GM23338 (cell line): ENCODE results near the gene CLASRP. TPM values are rescaled to one million over a fixed set of nuclear protein-coding genes. Genes with fewer than 3 reads are reported as not detected.

Experiments
- ATAC-seq: fragments of 200-7000 bp; cut with Tn5 transposase; 3 replicates; pipeline ENCODE4 v1.9.1; 2020
- DNase-seq: peaks from one replicate; pipeline ENCODE4 v3.0.0-alpha.2; 2015; ENCODE audit warnings: low spot score
- H2AFZ ChIP-seq: fragments of 200-600 bp; sonication (generic); 2 replicates; pipeline ENCODE4 v1.8.0; 2016; ENCODE audit warnings: antibody characterized with exemption, mild to moderate bottlenecking, moderate library complexity
- H3F3A ChIP-seq: fragments of 200-600 bp; sonication (generic); replicated peaks from 2 replicates; pipeline ENCODE4 v1.8.0; 2017; ENCODE audit warnings: antibody characterized with exemption, mixed run types, low read depth
- H3K27ac ChIP-seq: fragments of 200-600 bp; sonication (generic); 2 replicates; pipeline ENCODE4 v1.6.1; 2016; ENCODE audit warnings: low read depth
- H3K27me3 ChIP-seq: fragments of 200-600 bp; sonication (generic); 2 replicates; pipeline ENCODE4 v1.8.0; 2016; ENCODE audit warnings: mild to moderate bottlenecking, mixed run types, moderate library complexity; ENCODE audit not compliant: insufficient read depth
- H3K36me3 ChIP-seq: fragments of 200-600 bp; sonication (generic); 2 replicates; pipeline ENCODE4 v1.8.0; 2016; ENCODE audit warnings: mild to moderate bottlenecking; ENCODE audit not compliant: insufficient read depth
- H3K4me1 ChIP-seq: fragments of 200-600 bp; sonication (generic); 2 replicates; pipeline ENCODE4 v1.8.0; 2016; ENCODE audit warnings: mild to moderate bottlenecking, moderate library complexity; ENCODE audit not compliant: insufficient read depth
- H3K4me2 ChIP-seq: fragments of 200-600 bp; sonication (generic); 2 replicates; pipeline ENCODE4 v1.7.1; 2017; ENCODE audit warnings: mixed run types
- H3K4me3 ChIP-seq: fragments of 200-600 bp; sonication (generic); 2 replicates; pipeline ENCODE4 v1.6.1; 2016; ENCODE audit warnings: mixed run types
- H3K79me2 ChIP-seq: fragments of 200-600 bp; sonication (generic); replicated peaks from 2 replicates; pipeline ENCODE4 v1.8.0; 2017; ENCODE audit warnings: mild to moderate bottlenecking; ENCODE audit not compliant: insufficient read depth
- H3K9me2 ChIP-seq: fragments of 200-600 bp; sonication (generic); 2 replicates; pipeline ENCODE4 v1.8.0; 2017; ENCODE audit not compliant: insufficient read depth
- H4K20me1 ChIP-seq: fragments of 200-600 bp; sonication (generic); replicated peaks from 2 replicates; pipeline ENCODE4 v1.8.0; 2017; ENCODE audit warnings: mild to moderate bottlenecking; ENCODE audit not compliant: insufficient read depth
- H3K27ac Mint-ChIP-seq: 2 replicates; pipeline ENCODE4 v1.8.0; 2020; ENCODE audit warnings: inconsistent platforms, mild to moderate bottlenecking, moderate library complexity, mixed read lengths
- H3K27me3 Mint-ChIP-seq: 3 replicates; pipeline ENCODE4 v1.8.0; 2022; ENCODE audit warnings: low read depth, mild to moderate bottlenecking, moderate library complexity, mixed read lengths, inconsistent platforms; ENCODE audit not compliant: insufficient read depth, poor library complexity
- H3K36me3 Mint-ChIP-seq: 3 replicates; pipeline ENCODE4 v1.8.0; 2021; ENCODE audit warnings: low read depth, mild to moderate bottlenecking, inconsistent platforms, moderate library complexity, mixed read lengths
- H3K4me1 Mint-ChIP-seq: 3 replicates; pipeline ENCODE4 v1.8.0; 2020; ENCODE audit warnings: mild to moderate bottlenecking, inconsistent platforms, mixed read lengths
- H3K4me3 Mint-ChIP-seq: 3 replicates; pipeline ENCODE4 v1.8.0; 2021; ENCODE audit warnings: moderate library complexity, mild to moderate bottlenecking, inconsistent platforms, mixed read lengths
- H3K9me3 Mint-ChIP-seq: 3 replicates; pipeline ENCODE4 v1.8.0; 2020; ENCODE audit warnings: moderate library complexity, mild to moderate bottlenecking, inconsistent platforms, mixed read lengths
- CREB1 ChIP-seq: fragments of 250-450 bp; sonication (Bioruptor Pico); IDR thresholded peaks from 2 replicates; pipeline ENCODE4 v1.5.0; 2020; ENCODE audit warnings: low read depth, mild to moderate bottlenecking, moderate library complexity
- CTCF ChIP-seq, 2 experiments: fragments of 200-600 bp in 1 of 2; sonication (generic) in 1 of 2; conservative IDR thresholded peaks; 2 replicates each; pipeline versions ENCODE4 v1.5.1 to v1.6.1; 2016 to 2017; ENCODE audit warnings: antibody characterized with exemption in 2 of 2, low read depth in 2 of 2, mild to moderate bottlenecking in 2 of 2, moderate library complexity in 1 of 2
- ETS1 ChIP-seq: IDR thresholded peaks from 2 replicates; pipeline ENCODE4 v1.6.1; 2016; ENCODE audit warnings: antibody characterized with exemption
- EZH2 ChIP-seq: fragments of 200-600 bp; sonication (generic); IDR thresholded peaks from one replicate; pipeline ENCODE4 v1.8.0; 2017; ENCODE audit warnings: antibody characterized with exemption, mild to moderate bottlenecking, low read depth; ENCODE audit not compliant: unreplicated experiment
- EZH2phosphoT487 ChIP-seq: fragments of 200-600 bp; sonication (generic); IDR thresholded peaks from one replicate; pipeline ENCODE4 v1.8.1; 2018; ENCODE audit warnings: antibody characterized with exemption; ENCODE audit not compliant: unreplicated experiment
- JUNB ChIP-seq: IDR thresholded peaks from one replicate; pipeline ENCODE4 v1.6.1; 2016; ENCODE audit warnings: antibody characterized with exemption; ENCODE audit not compliant: unreplicated experiment
- NANOG ChIP-seq: IDR thresholded peaks from 2 replicates; pipeline ENCODE4 v1.6.1; 2016; ENCODE audit warnings: antibody characterized with exemption, borderline replicate concordance
- POLR2AphosphoS5 ChIP-seq: IDR thresholded peaks from 2 replicates; pipeline ENCODE4 v1.6.1; 2016; ENCODE audit warnings: antibody characterized with exemption, low read depth
- REST ChIP-seq: IDR thresholded peaks from one replicate; pipeline ENCODE4 v1.6.1; 2018; ENCODE audit warnings: antibody characterized with exemption; ENCODE audit not compliant: unreplicated experiment
- STAT1 ChIP-seq: IDR thresholded peaks from one replicate; pipeline ENCODE4 v1.6.1; 2016; ENCODE audit warnings: antibody characterized with exemption; ENCODE audit not compliant: unreplicated experiment
- ZNF114 ChIP-seq: fragments of 250-450 bp; sonication (Bioruptor Pico); IDR thresholded peaks from 2 replicates; pipeline ENCODE4 v1.5.0; 2020; ENCODE audit warnings: mild to moderate bottlenecking, moderate library complexity
- ZNF331 ChIP-seq: fragments of 250-450 bp; sonication (Bioruptor Pico); IDR thresholded peaks from 2 replicates; pipeline ENCODE4 v1.5.0; 2020; ENCODE audit warnings: low read depth, mild to moderate bottlenecking, moderate library complexity
- ZNF462 ChIP-seq: fragments of 250-450 bp; sonication (Bioruptor Pico); IDR thresholded peaks from 2 replicates; pipeline ENCODE4 v1.5.0; 2020; ENCODE audit warnings: mild to moderate bottlenecking, moderate library complexity
- polyA plus RNA-seq: library from polyadenylated mRNA; unstranded; fragments of >200 nt; fragmentation: Nextera tagmentation; extraction: Ambion mirVana; gene quantifications from 2 replicates; pipeline ENCODE4 v1.2.1, GENCODE V29; 2016
- total RNA-seq: library from RNA; depleted of rRNA; stranded (reverse); fragments of >200 nt; shearing (Covaris generic); gene quantifications from 2 replicates; pipeline ENCODE4 v1.2.3, GENCODE V29; 2014

The CLASRP gene
- total and polyA plus RNA-seq, 2 experiments from 2014 or later: 27.1 to 78.7 TPM

GRCh38 chr19:44990966-44991365 is 47.9 kb upstream of the CLASRP start:
- H3K79me2 ChIP-seq: no peaks in the 10 kb centered on the region
- H3K36me3 Mint-ChIP-seq: peaks cover 26% of the 10 kb centered on the region
- peaks cover 13% of the 10 kb centered on the region for H3K27me3 Mint-ChIP-seq
- no peaks in the 10 kb centered on the region for H3K4me1 Mint-ChIP-seq
- no peaks in the 10 kb centered on the region for H3K27me3 ChIP-seq
- no peaks in the 10 kb centered on the region for H4K20me1 ChIP-seq
- H3K9me3 Mint-ChIP-seq: no peaks in the 10 kb centered on the region
- H3K9me2 ChIP-seq: no peaks in the 10 kb centered on the region
- peaks cover 4% of the 10 kb centered on the region; the same call in 1 of the 2 replicates for H3K36me3 ChIP-seq
- no peak overlapping the region for H3K27ac ChIP-seq
- no peak overlapping the region for H3K4me2 ChIP-seq
- no peaks in the 10 kb centered on the region for H3F3A ChIP-seq
- ATAC-seq (no peak), DNase-seq (no peak)
- no peak overlapping the region for H3K4me3 Mint-ChIP-seq
- H3K27ac Mint-ChIP-seq: no peak overlapping the region
- H2AFZ ChIP-seq: no peak overlapping the region
- TF ChIP-seq EZH2phosphoT487: no peak
- TF ChIP-seq CREB1 (CRISPR knock-in tag): no peak
- no peak for TF ChIP-seq ZNF331 (CRISPR knock-in tag)
- TF ChIP-seq EZH2: no peak
- TF ChIP-seq ZNF114 (CRISPR knock-in tag): no peak
- no peak for TF ChIP-seq ETS1
- TF ChIP-seq ZNF462 (CRISPR knock-in tag): no peak
- TF ChIP-seq STAT1: no peak
- no peak for TF ChIP-seq NANOG
- TF ChIP-seq CTCF (conservative IDR thresholded peaks at IDR 0.05; ENCODE audit: low read depth in 2 of 2): no peak
- no peak for TF ChIP-seq REST
- no peak for TF ChIP-seq JUNB
- TF ChIP-seq POLR2AphosphoS5: no peak
- H3K4me1 ChIP-seq: no peaks in the 10 kb centered on the region
- H3K4me3 ChIP-seq: no peak overlapping the region
